ENCODE data around the gene GAL3ST3. TPM values are rescaled to one million over a fixed set of nuclear protein-coding genes. Genes with fewer than 3 reads are reported as not detected.

GAL3ST3 gene
- total and polyA plus RNA-seq, 2 donors (not counting 1 experiment from before 2014, with no cell fraction given), result not detected

GRCh38 chr11:66001942-66002647 lies 46.9 kb downstream of the GAL3ST3 start, which contains the start of the genes BANF1 and EIF1AD:
BANF1 (plus strand) TSS chr11:66002503; CDS start chr11:66003251, 748 bp downstream.
EIF1AD (minus strand) TSS chr11:66002157; CDS start chr11:66000389, 1,768 bp downstream.
- Histone ChIP-seq H3K4me2 (replicated peaks; ENCODE audit: low read depth, low read length, poor library complexity, severe bottlenecking) (peak within 1 kb of the TSS; percentile 85), H4K20me1 (ENCODE audit: control insufficient read depth, insufficient read depth, low read length, poor library complexity, severe bottlenecking) (peaks cover 70% of the 10 kb centered on the region), H3K9ac (ENCODE audit: low read length) (peak within 1 kb of the TSS; percentile 97), H3K27ac (ENCODE audit: low read length in 2 of 2) (peak within 1 kb of the TSS; percentile 89 to 94), H3K4me1 (ENCODE audit: control insufficient read depth in 2 of 2, insufficient read depth in 2 of 2, low read length in 2 of 2) (peaks cover 16 to 25% of the 10 kb centered on the region in 2 donors), H3K27me3 (replicated peaks in 1 of 4; ENCODE audit: control extremely low read depth in 1 of 4, control insufficient read depth in 3 of 4, insufficient read depth in 4 of 4, low read length in 3 of 4) (no peaks in the 10 kb centered on the region), H3K36me3 (replicated peaks in 1 of 2; ENCODE audit: control extremely low read depth in 1 of 2, control insufficient read depth in 1 of 2, extremely low read depth in 1 of 2, insufficient read depth in 2 of 2, low read length in 1 of 2) (peaks cover 1 to 56% of the 10 kb centered on the region in 2 experiments), H3K4me3 (ENCODE audit: control extremely low read depth in 1 of 5, extremely low read depth in 1 of 5, insufficient read depth in 1 of 5, low read depth in 2 of 5, low read length in 4 of 5) (peak within 1 kb of the TSS; percentile 75 to 100 (median 96)), H3K79me2 (ENCODE audit: control insufficient read depth, insufficient read depth, low read length) (peaks cover 46% of the 10 kb centered on the region), H3K9me3 (ENCODE audit: control extremely low read depth in 1 of 3, control insufficient read depth in 2 of 3, insufficient read depth in 1 of 3, low read length in 2 of 3) (no peaks in the 10 kb centered on the region), H2AFZ (ENCODE audit: insufficient read depth, low read depth, low read length, poor library complexity, severe bottlenecking) (peak within 1 kb of the TSS; percentile 88)
- DNase-seq, result peak; percentile 98
- intact Hi-C loops (cut with micrococcal nuclease), result loop anchor here (1.0 to 5.0 kb wide), 10 partner anchors 13 to 430 kb away; partner anchors contain the start of genes C11orf68, DRAP1, FAM89B and FIBP
- H3K4me3 Mint-ChIP-seq, result peak within 1 kb of the TSS; percentile 98
- under 1% methylated on average over 55 of the region's 55 CpGs for WGBS (ENCODE audit: insufficient coverage)
- no peaks in the 10 kb centered on the region for H3K27me3 Mint-ChIP-seq
- no peaks in the 10 kb centered on the region for H3K9me3 Mint-ChIP-seq (ENCODE audit: insufficient read depth)
- peak; percentile 80 for ATAC-seq (ENCODE audit: low read depth)
- ChIA-PET CTCF (interaction anchor here (0.6 to 1.5 kb wide), 11 partner anchors 12 to 222 kb away, joined by 3 to 11 read pairs (median 5); partner anchors contain the start of genes CATSPER1, FIBP, MUS81 and SART1), POLR2A (interaction anchor here (0.6 to 1.5 kb wide), 14 partner anchors 41 to 884 kb away, joined by 3 to 12 read pairs (median 6); partner anchors contain the start of genes CCDC85B, CFL1, FIBP and MUS81)
- peak within 1 kb of the TSS; percentile 99 for H3K27ac Mint-ChIP-seq
- no peak for TF ChIP-seq CTCF (IDR thresholded peaks at IDR 0.05)
- H3K4me1 Mint-ChIP-seq, result peaks cover 34% of the 10 kb centered on the region

- H3K36me3 ChIP-seq (replicated peaks in 1 of 2; ENCODE audit: control extremely low read depth in 1 of 2, control insufficient read depth in 1 of 2, extremely low read depth in 1 of 2, insufficient read depth in 2 of 2, low read length in 1 of 2), result peaks cover 1 to 34% of the 10 kb centered on the region in 2 experiments
- Mint-ChIP-seq H3K27me3 (no peaks in the 10 kb centered on the region), H3K9me3 (ENCODE audit: insufficient read depth) (no peaks in the 10 kb centered on the region), H3K4me1 (peaks cover 20% of the 10 kb centered on the region), H3K4me3 (no peak overlapping the region), H3K27ac (no peak overlapping the region)
- no peaks in the 10 kb centered on the region for H3K27me3 ChIP-seq (replicated peaks in 1 of 4; ENCODE audit: control extremely low read depth in 1 of 4, control insufficient read depth in 3 of 4, insufficient read depth in 4 of 4, low read length in 3 of 4)
- no peak overlapping the region for H3K9ac ChIP-seq (ENCODE audit: low read length)
- no peak overlapping the region for H3K4me3 ChIP-seq (ENCODE audit: control extremely low read depth in 1 of 5, extremely low read depth in 1 of 5, insufficient read depth in 1 of 5, low read depth in 2 of 5, low read length in 4 of 5)
- POLR2A ChIA-PET, result interaction anchor here (0.7 kb wide), 1 partner anchor 1236 kb away, joined by 4 read pairs; no protein-coding TSS in a partner anchor
- CTCF ChIA-PET, result interaction anchor here (1.0 to 2.7 kb wide), 2 partner anchors 112 to 137 kb away, joined by 3 to 9 read pairs; partner anchors contain the start of gene MUS81
- H3K27ac ChIP-seq (ENCODE audit: low read length in 2 of 2), result no peak overlapping the region
- H2AFZ ChIP-seq (ENCODE audit: insufficient read depth, low read depth, low read length, poor library complexity, severe bottlenecking), result no peak overlapping the region
- H3K79me2 ChIP-seq (ENCODE audit: control insufficient read depth, insufficient read depth, low read length), result peaks cover 26% of the 10 kb centered on the region
- DNase-seq (no peak), ATAC-seq (ENCODE audit: low read depth) (no peak)
- no peaks in the 10 kb centered on the region for H3K9me3 ChIP-seq (ENCODE audit: control extremely low read depth in 1 of 3, control insufficient read depth in 2 of 3, insufficient read depth in 1 of 3, low read length in 2 of 3)
- TF ChIP-seq CTCF (IDR thresholded peaks at IDR 0.05) (no peak), EZH2 (IDR thresholded peaks at IDR 0.05; ENCODE audit: borderline replicate concordance, insufficient read depth, low read depth, low read length, poor library complexity, severe bottlenecking) (no peak)
- 100% methylated on average over 2 of the region's 2 CpGs for WGBS (ENCODE audit: insufficient coverage)
- intact Hi-C loops (cut with micrococcal nuclease), result no loop called here
- H3K4me2 ChIP-seq (replicated peaks; ENCODE audit: low read depth, low read length, poor library complexity, severe bottlenecking), result no peak overlapping the region
- H4K20me1 ChIP-seq (ENCODE audit: control insufficient read depth, insufficient read depth, low read length, poor library complexity, severe bottlenecking), result peaks cover 42% of the 10 kb centered on the region
- peaks cover 9 to 15% of the 10 kb centered on the region in 2 donors for H3K4me1 ChIP-seq (ENCODE audit: control insufficient read depth in 2 of 2, insufficient read depth in 2 of 2, low read length in 2 of 2)
Observed at GRCh38 chr11:65997286-65997685, 51.7 kb downstream of the GAL3ST3 start.
